Spinal cord (tissue), 10 donors: ENCODE results near the gene DTD1. TPM values are rescaled to one million over a fixed set of nuclear protein-coding genes. Genes with fewer than 3 reads are reported as not detected.

Source experiments
- DNase-seq, 6 donors: peaks; one replicate each; pipeline versions ENCODE4 v3.0.0 to v3.0.0-alpha.2; 2013 to 2015; ENCODE audit warnings: low spot score in 6 of 6, low read depth in 4 of 6
- H3K27ac ChIP-seq: one replicate; pipeline ENCODE4 v1.5.1; 2013; ENCODE audit warnings: low read depth, low read length, control low read depth
- H3K27me3 ChIP-seq: one replicate; pipeline ENCODE4 v1.6.1; 2013; ENCODE audit warnings: low read length; ENCODE audit not compliant: control insufficient read depth, insufficient read depth
- H3K36me3 ChIP-seq: one replicate; pipeline ENCODE4 v1.6.1; 2013; ENCODE audit warnings: low read length; ENCODE audit not compliant: control insufficient read depth, insufficient read depth
- H3K4me1 ChIP-seq: one replicate; pipeline ENCODE4 v1.6.1; 2013; ENCODE audit warnings: low read length; ENCODE audit not compliant: control insufficient read depth, insufficient read depth
- H3K4me3 ChIP-seq: one replicate; pipeline ENCODE4 v1.5.1; 2013; ENCODE audit warnings: low read depth, low read length, control low read depth
- H3K9me3 ChIP-seq: one replicate; pipeline ENCODE4 v1.6.1; 2013; ENCODE audit warnings: low read length; ENCODE audit not compliant: control insufficient read depth, insufficient read depth
- WGBS: methylation state at CpG from one replicate; pipeline ENCODE4 v1.1.5; 2013; ENCODE audit warnings: missing lambda C conversion rate; ENCODE audit not compliant: insufficient coverage; 5-methylcytosine and 5-hydroxymethylcytosine counted together
- polyA plus RNA-seq, 2 donors: library from polyadenylated mRNA; unstranded; fragments of 120-200 nt; gene quantifications; one replicate each; pipeline ENCODE4 v1.2.1, GENCODE V29; 2013; ENCODE audit not compliant: insufficient read length in 2 of 2
- total RNA-seq, 2 donors: library from RNA; depleted of rRNA in 1 of 2; stranded (reverse); fragments of 120-200 nt in 1 of 2; fragments of >200 nt in 1 of 2; gene quantifications; one replicate each; pipeline versions ENCODE4 v1.2.3 to v1.2.4, GENCODE V29; 2013 to 2014
- donor health status: healthy.

Gene DTD1
- total and polyA plus RNA-seq, 4 donors, result 54.1 to 88.9 (median 72.2) TPM

- peak overlapping the region; percentile 50 for H3K27ac ChIP-seq
- H3K4me1 ChIP-seq, result peaks cover 10% of the 10 kb centered on the region
- DNase-seq, result no peak
- H3K4me3 ChIP-seq, result no peak overlapping the region
- WGBS, result 94% methylated on average over 2 of the region's 2 CpGs
- no peaks in the 10 kb centered on the region for H3K27me3 ChIP-seq
- peaks cover under 1% of the 10 kb centered on the region for H3K36me3 ChIP-seq
- H3K9me3 ChIP-seq, result no peaks in the 10 kb centered on the region
Measured at GRCh38 chr20:18738888-18739287, 151.0 kb downstream of the DTD1 start.

GRCh38 chr20:18739751-18740166 is 151.9 kb downstream of the DTD1 start:
- H3K4me3 ChIP-seq, result no peak overlapping the region
- H3K36me3 ChIP-seq, result peaks cover 4% of the 10 kb centered on the region
- no peaks in the 10 kb centered on the region for H3K9me3 ChIP-seq
- 19% methylated on average over 4 of the region's 4 CpGs for WGBS
- peak overlapping the region; percentile 50 for H3K27ac ChIP-seq
- H3K27me3 ChIP-seq, result no peaks in the 10 kb centered on the region
- DNase-seq, result peak in 4 of 6 donors; percentile 20 to 76 (median 52)
- H3K4me1 ChIP-seq, result peaks cover 10% of the 10 kb centered on the region

GRCh38 chr20:18740726-18741125 is 152.9 kb downstream of the DTD1 start:
- DNase-seq, result no peak
- H3K27me3 ChIP-seq, result no peaks in the 10 kb centered on the region
- peaks cover 14% of the 10 kb centered on the region for H3K36me3 ChIP-seq
- no CpG with 5 or more reads among the region's 3 CpGs for WGBS
- H3K4me3 ChIP-seq, result no peak overlapping the region
- no peaks in the 10 kb centered on the region for H3K9me3 ChIP-seq
- no peak overlapping the region for H3K27ac ChIP-seq
- H3K4me1 ChIP-seq, result peaks cover 10% of the 10 kb centered on the region

- peak in 1 of 6 donors; percentile 25 for DNase-seq
- Histone ChIP-seq H3K9me3 (no peaks in the 10 kb centered on the region), H3K27ac (no peak overlapping the region), H3K4me1 (peaks cover 10% of the 10 kb centered on the region), H3K4me3 (no peak overlapping the region), H3K36me3 (peaks cover 20% of the 10 kb centered on the region), H3K27me3 (no peaks in the 10 kb centered on the region)
- WGBS, result 77% methylated on average over 3 of the region's 3 CpGs
Measured at GRCh38 chr20:18742841-18743240, 155.0 kb downstream of the DTD1 start.

GRCh38 chr20:18743665-18744440 is 156.0 kb downstream of the DTD1 start:
- Histone ChIP-seq H3K4me1 (peaks cover 3% of the 10 kb centered on the region), H3K27ac (no peak overlapping the region), H3K9me3 (no peaks in the 10 kb centered on the region), H3K36me3 (peaks cover 21% of the 10 kb centered on the region), H3K27me3 (no peaks in the 10 kb centered on the region), H3K4me3 (no peak overlapping the region)
- WGBS, result 96% methylated on average over 9 of the region's 11 CpGs
- DNase-seq, result no peak

GRCh38 chr20:18747090-18747489 is 159.2 kb downstream of the DTD1 start:
- H3K36me3 ChIP-seq, result peaks cover 27% of the 10 kb centered on the region
- no peak overlapping the region for H3K27ac ChIP-seq
- DNase-seq, result no peak
- 68% methylated on average over 4 of the region's 5 CpGs for WGBS
- H3K4me1 ChIP-seq, result peaks cover 9% of the 10 kb centered on the region
- H3K9me3 ChIP-seq, result no peaks in the 10 kb centered on the region
- H3K4me3 ChIP-seq, result no peak overlapping the region
- H3K27me3 ChIP-seq, result no peaks in the 10 kb centered on the region

- 72% methylated on average over 5 of the region's 5 CpGs for WGBS
- no peaks in the 10 kb centered on the region for H3K27me3 ChIP-seq
- DNase-seq, result peak in 1 of 6 donors; percentile 38
- no peak overlapping the region for H3K4me3 ChIP-seq
- H3K9me3 ChIP-seq, result no peaks in the 10 kb centered on the region
- peaks cover 26% of the 10 kb centered on the region for H3K36me3 ChIP-seq
- no peak overlapping the region for H3K27ac ChIP-seq
- peaks cover 9% of the 10 kb centered on the region for H3K4me1 ChIP-seq
Measured at GRCh38 chr20:18748987-18749386, 161.1 kb downstream of the DTD1 start.

- H3K27ac ChIP-seq, result no peak overlapping the region
Measured at GRCh38 chr20:18749528-18749927, 161.7 kb downstream of the DTD1 start.

GRCh38 chr20:18750735-18751134 is 162.9 kb downstream of the DTD1 start:
- peak in 2 of 6 donors; percentile 25 to 28 for DNase-seq
- WGBS, result no CpG with 5 or more reads among the region's 1 CpG
- no peak overlapping the region for H3K4me3 ChIP-seq

More at GRCh38 chr20:18749528-18749927, 161.7 kb downstream of the DTD1 start:
- WGBS, result 86% methylated on average over 7 of the region's 7 CpGs
- Histone ChIP-seq H3K4me3 (no peak overlapping the region), H3K27me3 (no peaks in the 10 kb centered on the region), H3K4me1 (peaks cover 9% of the 10 kb centered on the region), H3K36me3 (peaks cover 23% of the 10 kb centered on the region), H3K9me3 (no peaks in the 10 kb centered on the region)
- no peak for DNase-seq

More at GRCh38 chr20:18750735-18751134, 162.9 kb downstream of the DTD1 start:
- H3K27ac ChIP-seq, result no peak overlapping the region
- H3K4me1 ChIP-seq, result peaks cover 9% of the 10 kb centered on the region
- peaks cover 13% of the 10 kb centered on the region for H3K36me3 ChIP-seq
- no peaks in the 10 kb centered on the region for H3K27me3 ChIP-seq
- no peaks in the 10 kb centered on the region for H3K9me3 ChIP-seq
